GM12865 (cell line): ENCODE results near the gene ABHD16A.

Experiments
- DNase-seq: peaks from one replicate; pipeline ENCODE4 v3.0.0; 2010; ENCODE audit warnings: low read depth
- H3K4me3 ChIP-seq: 2 replicates; pipeline ENCODE4 v1.5.1; 2011; ENCODE audit warnings: mild to moderate bottlenecking, low read depth, low read length, control low read depth
- TF ChIP-seq, protein P1 (sequence below): IDR thresholded peaks from 2 replicates; pipeline ENCODE4 v1.5.1; 2011; ENCODE audit warnings: low read length, control low read depth, low read depth, inconsistent platforms; ENCODE audit not compliant: insufficient read depth; ENCODE audit errors: missing control alignments

ABHD16A gene

DNA sequence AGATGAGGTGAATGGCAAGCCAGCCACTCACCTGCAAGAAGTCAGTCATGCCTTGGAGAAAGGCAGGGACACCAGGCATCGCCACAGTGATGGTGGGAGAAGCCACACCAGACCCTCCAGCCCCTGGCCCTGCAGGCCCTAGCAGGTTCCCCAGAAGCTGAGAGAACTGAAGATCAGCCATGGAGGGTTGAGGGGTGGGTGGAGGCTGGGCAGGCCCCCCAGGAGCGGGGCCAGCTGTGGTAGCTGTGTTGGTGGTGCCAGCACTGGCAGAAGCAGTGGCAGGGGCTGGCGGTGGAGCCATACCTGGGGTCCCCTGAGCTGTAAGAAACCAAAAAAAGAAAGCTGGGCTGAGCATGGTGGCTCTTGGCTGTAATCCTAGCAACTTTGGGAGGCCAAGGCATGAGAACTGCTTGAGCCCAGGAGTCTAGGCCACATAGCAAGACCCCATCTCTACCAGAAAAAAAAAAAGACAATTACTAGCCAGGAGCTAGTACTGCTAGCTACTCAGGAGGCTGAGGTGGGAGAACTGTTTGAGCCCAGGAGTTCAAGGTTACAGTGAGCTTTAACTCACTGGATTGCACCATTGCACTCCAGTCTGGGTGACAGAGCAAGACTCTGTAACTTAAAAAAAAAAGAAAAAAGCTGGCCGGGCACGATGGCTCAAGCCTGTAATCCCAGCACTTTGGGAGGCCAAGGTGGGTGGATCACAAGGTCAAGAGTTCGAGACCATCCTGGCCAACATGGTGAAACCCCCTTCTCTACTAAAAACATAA is 60.1 kb downstream of the ABHD16A start:
- H3K4me3 ChIP-seq, result no peak overlapping the region
- no peak for DNase-seq
- TF ChIP-seq, protein P1, sequence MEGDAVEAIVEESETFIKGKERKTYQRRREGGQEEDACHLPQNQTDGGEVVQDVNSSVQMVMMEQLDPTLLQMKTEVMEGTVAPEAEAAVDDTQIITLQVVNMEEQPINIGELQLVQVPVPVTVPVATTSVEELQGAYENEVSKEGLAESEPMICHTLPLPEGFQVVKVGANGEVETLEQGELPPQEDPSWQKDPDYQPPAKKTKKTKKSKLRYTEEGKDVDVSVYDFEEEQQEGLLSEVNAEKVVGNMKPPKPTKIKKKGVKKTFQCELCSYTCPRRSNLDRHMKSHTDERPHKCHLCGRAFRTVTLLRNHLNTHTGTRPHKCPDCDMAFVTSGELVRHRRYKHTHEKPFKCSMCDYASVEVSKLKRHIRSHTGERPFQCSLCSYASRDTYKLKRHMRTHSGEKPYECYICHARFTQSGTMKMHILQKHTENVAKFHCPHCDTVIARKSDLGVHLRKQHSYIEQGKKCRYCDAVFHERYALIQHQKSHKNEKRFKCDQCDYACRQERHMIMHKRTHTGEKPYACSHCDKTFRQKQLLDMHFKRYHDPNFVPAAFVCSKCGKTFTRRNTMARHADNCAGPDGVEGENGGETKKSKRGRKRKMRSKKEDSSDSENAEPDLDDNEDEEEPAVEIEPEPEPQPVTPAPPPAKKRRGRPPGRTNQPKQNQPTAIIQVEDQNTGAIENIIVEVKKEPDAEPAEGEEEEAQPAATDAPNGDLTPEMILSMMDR, result no peak

DNA sequence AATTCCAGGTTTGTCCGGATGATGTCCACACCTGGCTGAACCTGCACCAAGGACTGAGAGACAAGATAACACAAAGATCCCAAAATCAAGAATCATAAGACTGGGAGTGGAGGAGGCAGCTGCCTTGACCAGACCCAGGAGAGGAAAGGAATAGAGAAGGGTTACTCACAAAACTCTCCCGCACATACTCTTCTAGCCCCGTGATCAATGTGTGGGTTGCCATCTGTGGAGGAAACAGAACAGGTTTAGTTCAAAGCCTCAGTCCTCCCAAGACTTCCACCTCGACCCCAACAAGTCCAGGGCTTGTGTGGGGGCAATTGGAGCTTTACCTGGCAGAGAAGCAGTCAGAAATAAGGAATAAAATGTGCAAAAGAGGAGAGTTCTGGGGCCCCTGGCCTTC is 61.8 kb downstream of the ABHD16A start:
- TF ChIP-seq, protein P1, result no peak
- DNase-seq, result no peak
- no peak overlapping the region for H3K4me3 ChIP-seq

- TF ChIP-seq, protein P1, result no peak
- no peak for DNase-seq
- no peak overlapping the region for H3K4me3 ChIP-seq
Observed at GRCh38 chr6:31640612-31641011, 62.5 kb downstream of the ABHD16A start.

DNA sequence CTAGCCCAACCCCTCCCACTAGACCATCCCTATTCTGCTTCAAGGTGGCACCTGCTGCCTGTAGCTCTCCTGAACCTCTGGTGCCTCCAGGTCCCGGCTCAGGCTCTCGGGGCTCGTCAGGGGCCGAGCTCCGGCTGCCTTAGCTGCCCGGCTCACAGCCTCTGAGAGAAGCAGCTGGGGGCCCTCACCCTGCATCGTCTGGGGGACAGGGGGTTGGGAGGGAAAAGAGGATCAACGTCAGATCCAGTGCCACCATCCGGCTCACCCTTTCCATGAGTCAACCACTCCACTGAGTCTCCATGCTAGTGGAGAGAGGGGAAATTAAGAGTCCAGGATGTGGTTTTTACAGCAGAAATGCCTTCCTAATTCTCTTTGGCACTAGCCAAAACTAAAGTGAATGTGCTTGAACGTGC is 63.7 kb downstream of the ABHD16A start:
- TF ChIP-seq, protein P1, result no peak
- no peak overlapping the region for H3K4me3 ChIP-seq
- no peak for DNase-seq

DNA sequence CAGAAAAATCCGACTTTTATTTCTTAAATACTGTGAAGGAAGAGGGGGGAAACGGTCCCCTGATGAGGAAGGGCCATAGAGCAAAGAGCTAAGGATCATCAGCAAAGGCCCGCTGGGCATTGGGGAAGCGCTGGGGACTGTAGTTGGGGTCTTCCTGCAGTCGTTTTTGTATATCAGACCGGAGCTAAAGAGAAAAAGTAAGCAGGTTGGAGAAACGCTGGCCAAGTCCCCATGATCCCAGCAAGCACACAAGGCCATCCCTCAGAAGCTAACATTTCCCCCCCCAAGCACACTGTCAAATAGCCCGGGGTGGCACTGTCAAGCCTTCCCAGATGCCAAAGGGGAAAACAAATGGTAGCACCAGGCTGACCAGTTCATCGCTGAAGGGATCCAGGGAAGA is 64.1 kb downstream of the ABHD16A start:
- H3K4me3 ChIP-seq, result no peak overlapping the region
- DNase-seq, result no peak
- TF ChIP-seq, protein P1, result no peak
